Vagina (tissue), 2 donors: ENCODE data around the gene MPPED1.

ENCODE experiments used
- CTCF ChIP-seq, 3 experiments: fragments of 450-650 bp in 2 of 3; fragments of 200-600 bp in 1 of 3; sonication (generic) in 1 of 3; IDR thresholded peaks; one replicate each; pipeline ENCODE4 v1.5.1; 2017 to 2019; ENCODE audit warnings: antibody characterized with exemption in 3 of 3, mild to moderate bottlenecking in 2 of 3, moderate library complexity in 2 of 3
- POLR2AphosphoS5 ChIP-seq, 2 donors: sonication (generic); formaldehyde crosslinking; IDR thresholded peaks; one replicate each; pipeline ENCODE4 v1.9.0; 2017; ENCODE audit warnings: antibody characterized with exemption in 2 of 2, mild to moderate bottlenecking in 2 of 2, low read depth in 1 of 2; ENCODE audit not compliant: insufficient read depth in 1 of 2

DNA sequence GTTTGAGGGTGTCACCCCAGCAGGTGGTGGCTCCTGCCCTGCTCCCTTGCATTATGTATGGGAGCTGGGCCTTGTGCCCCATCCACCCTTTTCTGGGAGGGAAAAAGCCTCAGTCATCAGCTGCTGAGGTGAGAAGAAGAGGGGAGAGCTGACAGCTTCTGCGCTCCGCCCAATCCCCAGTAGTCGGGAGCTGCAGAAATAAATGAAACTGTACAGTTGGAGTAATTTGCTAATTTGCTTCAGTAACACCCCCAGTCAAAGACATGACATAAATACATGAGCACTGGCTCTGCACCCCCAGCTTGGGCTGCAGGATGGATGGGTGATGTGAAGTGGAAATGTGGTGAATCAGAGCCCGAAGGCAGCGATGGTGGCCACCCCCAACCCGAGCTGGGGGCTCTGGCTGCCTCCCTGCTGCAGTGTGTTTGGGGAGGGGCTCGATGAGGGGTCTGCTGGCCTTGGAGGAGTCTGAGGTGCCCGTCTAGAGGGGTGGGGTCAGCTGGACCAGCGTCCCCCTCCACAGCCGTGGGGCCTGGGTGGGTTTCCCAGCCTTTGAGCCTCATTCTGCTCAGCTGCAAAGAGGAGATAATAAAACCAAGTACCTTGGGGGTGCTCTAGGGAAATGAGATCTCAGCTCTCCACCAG, 59.2 kb downstream of the MPPED1 start:
- no peak for TF ChIP-seq POLR2AphosphoS5 (IDR thresholded peaks at IDR 0.05; ENCODE audit: insufficient read depth in 1 of 2, low read depth in 1 of 2)
- no peak for TF ChIP-seq CTCF (IDR thresholded peaks at IDR 0.05)
